ENCODE measurements around the gene PLEKHA3.
A peak's percentile ranks its signal among the peaks of the same experiment; 100 is the strongest.

Gene PLEKHA3

DNA sequence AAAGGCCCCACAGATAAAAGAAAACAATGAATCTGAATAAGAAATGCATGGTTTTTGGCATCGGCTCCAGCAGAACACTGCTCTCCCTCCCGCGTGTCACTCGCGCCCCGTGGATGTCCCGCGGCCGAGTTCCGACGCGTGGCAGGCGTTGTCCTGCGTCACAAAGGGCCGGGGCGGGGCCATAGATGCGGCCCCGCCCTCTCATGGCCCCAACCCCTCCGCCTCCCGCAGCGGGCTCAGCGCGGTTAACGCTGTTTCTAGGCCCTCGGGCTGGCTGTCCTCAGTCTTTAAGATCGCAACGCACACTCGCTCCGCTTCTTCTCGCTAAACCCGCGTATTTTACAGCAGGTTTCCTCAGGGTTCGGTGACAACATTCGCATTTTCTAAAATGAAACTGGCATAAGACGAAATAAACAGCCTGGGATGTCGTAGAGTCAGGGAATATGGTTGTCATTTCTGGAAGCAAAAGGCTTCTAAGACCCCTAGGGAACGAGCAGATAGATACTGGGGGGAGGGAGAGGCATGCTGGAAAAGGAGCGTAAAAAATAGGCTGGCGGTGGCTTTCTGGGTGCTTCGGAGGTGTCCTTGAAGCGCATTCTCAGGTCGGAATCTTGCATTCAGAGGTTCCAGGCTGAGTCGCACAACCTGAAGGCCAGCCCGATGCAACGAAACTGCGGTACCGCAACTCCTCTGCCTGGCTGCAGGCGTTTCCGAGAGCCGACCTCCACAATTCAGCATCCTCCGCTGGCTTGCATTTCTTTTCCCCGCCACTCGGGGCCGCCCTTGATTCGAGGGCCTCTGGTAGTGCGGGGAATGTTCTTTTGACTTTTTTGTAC lies 1.6 kb upstream of the PLEKHA3 start, which contains the start of gene FKBP7:
Gene FKBP7, minus strand, starts transcription at position 162 of the 836 bp plus-strand sequence. Its CDS starts 101 bp downstream, at position 61.
- DNase-seq (ENCODE audit: low spot score) (peak; percentile 75), FAIRE-seq (peak; percentile 55)

DNA sequence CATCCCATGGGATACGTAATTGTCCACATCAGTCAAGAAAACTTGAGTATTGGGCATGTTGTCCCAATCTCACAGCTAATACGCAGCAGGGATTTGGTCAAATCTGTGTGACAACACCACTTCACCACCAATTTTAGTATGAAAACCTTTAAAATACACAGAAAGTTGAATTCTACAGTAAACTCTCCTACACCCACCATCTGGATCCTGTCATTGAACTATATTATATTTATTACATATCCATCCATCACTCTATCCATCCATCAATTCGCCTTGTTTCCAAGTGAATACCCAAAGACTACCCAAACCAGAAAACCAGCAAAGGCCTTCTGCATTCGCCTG lies 1.0 kb upstream of the PLEKHA3 start:
- DNase-seq (ENCODE audit: low spot score) (no peak), FAIRE-seq (no peak)

DNA sequence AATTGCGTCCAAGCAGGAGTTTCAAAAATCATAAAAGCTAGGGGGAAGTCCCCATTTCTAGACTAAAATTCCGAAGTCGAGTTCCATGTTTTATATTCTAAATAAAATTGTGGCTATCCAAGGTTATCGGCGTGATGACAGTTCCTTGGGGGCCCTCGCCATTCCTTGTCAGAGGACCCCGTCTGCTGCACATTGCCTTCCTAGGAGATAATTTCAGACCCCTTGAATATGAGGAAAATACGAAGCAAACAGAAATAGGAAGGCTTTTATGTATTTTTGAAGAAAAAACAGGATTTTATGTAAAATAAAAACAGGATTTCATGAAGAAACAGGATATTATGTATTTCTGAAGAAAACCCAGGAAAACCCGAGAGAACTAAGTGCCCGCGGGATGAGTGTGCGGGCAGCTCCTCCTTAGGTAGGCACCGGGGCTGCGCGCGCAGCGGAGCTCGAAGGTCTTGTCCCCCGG lies 465 bp upstream of the PLEKHA3 start:
- DNase-seq (ENCODE audit: low spot score) (no peak), FAIRE-seq (peak; percentile 52)

DNA sequence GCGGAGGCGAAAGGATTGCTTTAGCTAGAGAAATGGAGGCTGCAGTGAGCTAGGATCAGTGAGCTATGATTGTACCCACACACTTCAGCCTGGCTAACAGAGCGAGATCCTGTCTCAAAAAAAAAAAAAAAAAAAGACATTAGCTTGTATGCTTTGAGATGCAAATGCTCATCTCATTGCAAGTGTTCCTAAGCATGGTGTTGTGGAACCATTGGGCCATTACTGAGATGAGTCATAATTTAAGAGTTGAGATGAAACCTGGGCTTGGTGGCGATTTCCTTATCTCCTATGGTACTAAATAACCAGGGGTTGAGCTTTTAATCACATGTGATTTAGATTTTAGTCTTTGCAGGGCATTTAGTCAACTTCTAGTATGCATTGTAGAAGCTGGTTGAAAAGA lies 2.2 kb downstream of the PLEKHA3 start:
- DNase-seq (ENCODE audit: low spot score) (peak; percentile 60), FAIRE-seq (peak; percentile 74)

DNA sequence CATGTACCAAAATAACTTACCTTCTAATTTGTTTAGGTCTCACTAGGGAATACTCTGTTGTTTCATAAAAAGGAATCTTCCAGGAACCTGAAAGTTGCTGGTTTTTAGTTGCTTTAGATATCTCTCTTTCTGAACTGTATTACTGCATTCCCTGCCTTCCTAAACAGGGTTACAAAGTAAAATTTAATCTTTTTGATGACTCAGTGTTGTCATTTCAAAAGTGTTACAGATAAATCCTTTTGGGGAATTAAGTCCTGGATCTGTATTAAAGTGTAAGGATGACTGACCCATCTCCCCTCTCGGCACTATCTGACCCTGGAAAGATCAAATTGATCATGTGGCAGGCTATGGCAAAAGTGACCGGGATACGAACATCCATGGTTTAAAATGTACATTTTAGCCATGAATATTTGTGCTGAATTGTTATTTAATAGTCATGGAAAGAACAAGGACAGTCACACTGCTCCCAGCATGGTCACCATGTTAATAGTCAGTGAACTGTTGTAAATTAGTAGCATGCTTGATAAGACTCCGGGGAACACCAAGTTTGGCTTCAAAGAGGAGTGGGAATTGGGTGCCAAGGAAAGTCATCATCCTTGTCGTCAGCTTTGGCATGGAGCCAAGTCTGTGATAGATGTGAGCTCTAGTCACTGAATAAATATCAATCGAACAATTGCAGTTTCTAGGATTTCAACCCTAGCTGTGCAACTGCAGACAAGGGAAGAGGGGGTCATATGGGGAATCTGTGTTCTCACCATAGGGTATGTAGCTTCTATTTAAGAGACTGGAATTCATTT lies 4.2 kb downstream of the PLEKHA3 start:
- DNase-seq (ENCODE audit: low spot score) (peak; percentile 41), FAIRE-seq (no peak)

DNA sequence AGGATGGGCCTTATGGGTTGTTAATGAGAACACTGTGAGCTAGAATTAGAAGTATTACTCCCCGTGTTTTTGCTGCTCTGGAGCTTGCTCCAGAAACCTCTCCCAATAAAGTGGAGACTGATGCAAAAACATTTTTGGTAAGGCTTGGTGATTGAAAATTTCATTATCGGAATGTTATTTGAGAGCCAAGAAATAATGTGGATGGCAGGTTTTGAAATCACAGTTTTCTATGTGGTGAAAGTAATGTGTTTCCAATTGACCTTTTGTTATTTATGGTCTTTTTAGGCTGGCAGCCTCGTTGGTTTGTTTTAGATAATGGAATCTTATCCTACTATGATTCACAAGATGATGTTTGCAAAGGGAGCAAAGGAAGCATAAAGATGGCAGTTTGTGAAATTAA lies 5.1 kb downstream of the PLEKHA3 start:
- FAIRE-seq: no peak
- no peak for DNase-seq (ENCODE audit: low spot score)

DNA sequence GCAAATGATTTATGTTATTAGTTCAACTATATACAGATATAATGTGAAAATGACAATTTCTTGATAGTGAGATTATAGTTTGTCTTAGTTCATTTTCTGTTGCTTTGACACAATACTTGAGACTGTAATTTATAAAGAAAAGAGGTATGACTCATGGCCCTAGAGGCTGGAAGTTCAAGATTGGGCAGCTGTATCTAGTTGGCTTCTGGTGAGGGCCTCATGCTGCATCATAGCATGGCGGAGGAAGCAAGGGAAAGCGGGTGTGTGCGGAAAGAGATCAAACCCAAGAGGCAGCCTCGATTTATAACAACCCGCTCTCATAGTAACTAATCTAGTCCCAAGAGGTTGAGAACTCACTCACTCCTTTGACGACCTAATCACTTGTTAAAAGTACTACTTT lies 11.4 kb downstream of the PLEKHA3 start:
- no peak for FAIRE-seq
- DNase-seq (ENCODE audit: low spot score): no peak

DNA sequence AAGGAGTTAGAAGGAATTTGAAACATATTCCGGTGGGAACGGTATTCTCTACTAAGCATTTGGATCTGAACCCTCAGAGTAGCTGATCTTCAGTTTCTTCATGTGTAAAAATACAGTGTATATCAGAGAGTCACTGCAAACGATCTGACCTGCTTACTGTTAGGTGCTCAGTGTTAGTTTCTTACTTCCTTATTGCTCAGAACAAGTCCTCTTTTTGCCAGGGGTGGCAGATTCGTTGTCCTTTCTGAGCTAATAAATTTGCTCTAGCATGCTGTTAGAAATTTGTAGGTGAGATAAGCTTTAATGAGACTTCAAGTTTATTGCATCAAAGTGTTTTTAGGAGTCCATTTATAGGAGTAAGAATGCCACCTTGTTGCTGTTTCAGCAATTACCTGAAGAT lies 15.8 kb downstream of the PLEKHA3 start:
- DNase-seq (ENCODE audit: low spot score): no peak
- FAIRE-seq: no peak

DNA sequence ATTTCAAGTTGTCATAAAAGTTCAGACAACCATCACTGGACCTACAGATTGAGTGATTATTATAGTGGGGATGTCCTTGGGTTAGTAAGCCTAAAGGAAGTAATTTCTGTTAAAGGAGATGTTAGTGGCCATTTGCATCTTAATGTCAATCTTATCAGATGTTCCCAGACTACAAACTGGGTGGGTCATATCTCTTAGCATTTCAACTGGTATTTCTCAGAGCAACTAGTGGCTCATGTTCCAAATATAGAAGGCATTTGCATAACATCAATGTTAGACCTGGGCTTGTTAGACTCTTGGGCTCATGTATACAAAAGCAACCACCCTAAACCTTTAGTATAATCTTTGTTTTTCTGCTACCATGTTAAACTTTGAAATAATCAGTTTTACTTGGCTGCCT lies 17.9 kb downstream of the PLEKHA3 start:
- FAIRE-seq: no peak
- no peak for DNase-seq (ENCODE audit: low spot score)

DNA sequence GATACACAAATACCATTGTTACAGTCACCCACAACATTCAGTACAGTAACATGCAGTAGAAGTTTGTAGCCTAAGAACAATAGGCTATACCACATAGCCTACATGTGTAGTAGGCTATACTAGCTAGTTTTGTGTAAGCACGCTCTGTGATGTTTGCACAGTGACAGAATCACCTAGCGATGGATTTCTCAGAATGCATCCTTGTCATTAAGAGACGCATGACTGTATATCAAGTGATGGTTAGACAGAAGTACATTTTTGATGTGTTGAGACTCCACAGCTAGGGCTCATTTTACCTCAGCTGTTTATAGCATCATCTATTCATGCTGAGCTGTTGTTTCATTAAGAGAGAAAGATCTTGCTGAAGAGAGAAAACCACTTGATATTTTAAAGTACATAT lies 19.4 kb downstream of the PLEKHA3 start:
- DNase-seq (ENCODE audit: low spot score) (no peak), FAIRE-seq (no peak)

DNA sequence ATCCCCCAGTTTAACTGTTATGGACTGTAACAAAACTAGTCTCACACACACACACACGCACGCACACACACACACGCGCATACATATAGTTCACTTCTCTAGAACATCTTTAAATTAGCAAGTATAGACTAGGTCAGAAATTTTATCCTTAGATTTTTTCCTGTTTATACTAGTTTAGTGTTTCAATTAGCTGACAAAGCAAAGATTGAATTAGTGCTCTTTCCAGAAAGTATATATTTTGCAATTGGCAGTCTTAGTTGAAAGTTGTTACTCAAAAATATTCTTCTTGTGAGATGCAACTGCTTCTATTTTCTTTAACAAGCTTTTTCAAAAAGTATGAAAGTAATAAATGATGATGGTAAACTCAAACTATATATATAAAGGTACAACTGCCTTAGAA lies 22.5 kb downstream of the PLEKHA3 start:
- DNase-seq (ENCODE audit: low spot score): no peak
- no peak for FAIRE-seq

DNA sequence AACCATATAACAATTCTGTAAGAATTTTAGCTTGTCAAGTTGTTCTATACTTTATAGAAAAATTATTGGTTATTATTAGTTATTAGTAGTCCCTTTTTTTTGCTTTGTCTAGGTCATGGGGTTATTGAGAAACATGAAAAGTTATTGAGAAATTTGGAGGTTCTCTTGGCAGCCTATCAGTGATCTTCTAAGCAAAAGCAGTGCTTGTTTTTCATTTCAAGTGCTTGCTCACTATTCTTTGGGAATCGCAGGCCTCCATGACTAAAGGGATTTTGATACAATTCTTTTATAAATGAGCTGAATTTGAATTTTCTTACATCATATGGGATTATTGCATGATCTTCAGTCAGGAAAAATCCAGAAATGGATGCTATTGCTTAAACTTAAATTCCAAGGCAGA lies 25.8 kb downstream of the PLEKHA3 start:
- DNase-seq (ENCODE audit: low spot score) (no peak), FAIRE-seq (no peak)

DNA sequence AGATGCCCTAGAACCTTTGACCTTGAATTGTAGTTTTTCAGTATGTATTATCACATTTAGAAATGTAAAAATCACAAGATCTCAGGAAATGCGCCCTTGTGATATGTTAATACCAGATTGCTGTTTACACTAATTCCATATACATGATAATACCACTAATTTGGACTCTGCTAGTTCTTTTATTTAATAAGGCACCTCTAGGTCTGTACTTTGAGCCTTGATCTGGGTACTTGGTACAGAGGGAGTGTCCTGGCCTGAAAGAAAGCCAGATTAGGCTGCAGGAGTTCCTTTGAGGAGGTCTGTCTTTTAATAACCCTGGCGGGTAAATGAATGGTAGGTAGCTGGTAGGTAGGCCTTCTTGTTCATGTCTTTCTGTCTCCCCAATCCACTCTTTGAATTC lies 26.3 kb downstream of the PLEKHA3 start:
- no peak for FAIRE-seq

DNA sequence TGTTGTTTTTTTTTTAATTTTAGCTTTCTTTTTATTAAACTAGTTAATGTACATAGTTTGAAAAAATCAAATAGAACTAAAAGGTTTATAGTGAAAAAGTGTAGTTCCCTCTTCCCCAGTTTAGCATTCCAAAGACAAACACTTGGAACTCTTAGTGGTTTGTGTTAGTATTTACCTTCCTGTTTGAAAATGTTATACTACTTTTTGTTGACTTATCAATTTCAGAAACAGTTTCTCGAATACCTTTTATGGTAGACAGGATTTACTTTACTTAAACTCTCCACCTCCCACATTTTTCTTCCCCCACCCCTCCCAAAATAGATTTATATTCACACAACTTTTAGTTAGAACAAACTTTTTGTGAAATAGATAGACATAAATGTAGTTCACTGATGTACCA lies 26.7 kb downstream of the PLEKHA3 start:
- no peak for DNase-seq (ENCODE audit: low spot score)
- FAIRE-seq: no peak

More for the DNA sequence above, 26.3 kb downstream of the PLEKHA3 start:
- DNase-seq (ENCODE audit: low spot score): no peak

DNA sequence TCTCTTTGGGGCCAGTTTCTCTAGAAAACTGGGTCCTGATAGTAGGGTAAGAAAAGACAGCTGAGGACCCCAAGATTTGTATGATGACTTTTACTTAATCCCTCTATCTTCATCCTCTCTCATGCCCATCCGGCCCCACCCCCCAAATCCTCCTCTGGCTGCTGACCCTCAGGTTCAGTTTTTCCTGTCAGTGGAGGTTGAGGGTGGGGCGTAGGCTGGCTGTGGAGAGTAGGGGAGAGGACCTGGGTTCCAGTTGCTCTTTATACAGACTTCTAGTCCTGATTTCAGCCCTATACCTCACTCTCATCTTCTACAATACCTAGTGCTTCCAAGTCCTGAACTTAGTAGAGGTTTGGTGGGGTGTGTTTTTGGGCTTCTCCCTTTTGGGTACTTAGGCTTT lies 28.4 kb downstream of the PLEKHA3 start:
- FAIRE-seq (no peak), DNase-seq (ENCODE audit: low spot score) (no peak)

DNA sequence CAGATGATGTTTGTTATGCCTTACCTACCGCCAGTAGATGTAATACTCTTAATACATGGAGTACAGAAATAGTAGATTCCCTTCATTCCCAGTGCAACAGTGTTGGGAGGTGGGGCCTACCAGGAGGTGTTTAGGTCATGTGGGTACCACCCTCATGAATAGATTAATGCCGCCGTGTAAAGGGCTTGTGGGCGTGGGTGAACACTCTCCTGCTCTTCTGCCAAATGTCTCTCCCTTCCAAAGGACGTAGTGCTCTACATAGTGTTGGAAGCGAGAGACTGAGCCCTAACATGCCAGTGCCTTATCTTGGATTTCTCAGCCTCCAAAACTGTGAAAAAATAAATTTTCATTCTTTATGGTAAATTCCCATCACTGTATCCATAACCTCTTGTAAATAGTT lies 30.1 kb downstream of the PLEKHA3 start:
- no peak for FAIRE-seq
- DNase-seq (ENCODE audit: low spot score): no peak

DNA sequence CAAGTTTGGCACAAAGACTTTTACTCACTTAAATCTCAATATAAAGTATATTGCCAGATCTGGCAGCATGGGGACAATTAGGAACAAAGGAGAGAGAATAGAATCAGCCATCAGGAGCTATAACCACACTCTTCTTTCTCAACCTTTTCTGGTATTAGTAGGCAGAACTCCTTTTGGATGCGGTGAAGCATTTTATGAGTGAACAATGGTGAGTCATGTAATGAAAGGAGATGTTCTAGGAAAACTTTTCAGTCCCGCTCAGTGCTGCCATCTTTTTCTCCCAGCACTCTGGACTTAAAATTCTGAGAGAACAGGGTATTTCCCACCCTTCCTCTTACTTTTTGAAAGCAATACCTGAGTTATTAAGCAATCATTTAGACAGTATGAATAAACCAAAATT lies 32.2 kb downstream of the PLEKHA3 start:
- FAIRE-seq (peak; percentile 93), DNase-seq (ENCODE audit: low spot score) (peak; percentile 78)

DNA sequence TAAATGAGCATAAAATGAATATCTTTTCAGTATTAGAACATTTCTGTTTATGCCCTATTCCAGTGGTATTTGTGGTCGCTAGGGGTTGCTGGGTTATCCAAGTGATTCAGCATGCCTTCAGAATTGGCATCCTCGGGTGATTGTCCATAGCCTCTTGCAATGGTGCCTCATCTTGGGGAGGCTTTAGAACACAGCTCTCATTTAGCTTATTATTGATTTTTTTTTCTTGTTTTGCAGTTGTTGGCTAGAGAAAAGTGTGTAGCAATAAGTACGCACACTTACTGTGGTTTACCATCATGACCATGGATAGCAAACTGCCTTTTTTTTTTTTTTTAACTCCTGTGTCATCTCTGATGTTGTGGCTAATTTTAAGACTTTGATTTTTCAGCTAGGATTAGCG lies 33.6 kb downstream of the PLEKHA3 start:
- peak; percentile 76 for DNase-seq (ENCODE audit: low spot score)
- peak; percentile 82 for FAIRE-seq

DNA sequence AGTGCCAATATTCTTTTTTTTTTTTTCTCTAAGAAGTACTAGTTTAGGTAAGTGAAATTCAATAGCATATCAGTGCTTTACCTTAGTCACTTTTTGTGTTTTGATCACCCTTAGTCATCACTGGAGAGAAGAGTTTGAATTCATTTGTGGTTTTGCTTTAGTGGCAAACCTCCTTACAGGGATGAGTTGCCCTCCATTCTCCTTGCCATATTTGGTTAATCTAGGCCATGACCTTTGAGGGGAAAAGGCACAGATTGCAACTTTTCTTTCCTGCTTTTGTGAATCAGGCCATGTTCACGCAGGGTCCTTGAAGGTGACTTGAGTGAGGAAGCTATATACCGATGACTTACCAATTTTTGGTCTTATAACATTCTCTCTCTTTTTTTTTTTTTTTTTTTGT lies 34.4 kb downstream of the PLEKHA3 start:
- DNase-seq (ENCODE audit: low spot score): peak; percentile 97
- peak; percentile 99 for FAIRE-seq

DNA sequence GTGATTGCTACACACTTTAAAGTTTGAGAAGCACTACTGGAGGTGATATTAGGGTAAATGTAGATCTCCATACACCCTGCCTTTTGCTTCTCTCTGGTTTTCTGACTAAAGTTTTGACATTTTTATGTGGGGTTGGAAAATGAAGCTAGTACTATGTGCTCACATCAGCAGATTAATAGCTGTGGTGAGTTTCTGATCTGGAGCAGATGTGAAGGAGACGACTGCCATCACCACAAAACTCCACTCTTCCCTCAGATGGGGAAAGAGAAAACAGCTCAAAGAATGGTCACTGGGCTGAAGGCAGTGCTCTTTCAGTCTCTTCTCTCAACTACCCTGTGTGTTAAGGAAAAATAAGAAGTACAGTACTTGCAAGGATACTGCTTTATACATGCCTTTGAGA lies 37.2 kb downstream of the PLEKHA3 start:
- DNase-seq (ENCODE audit: low spot score) (no peak), FAIRE-seq (no peak)

DNA sequence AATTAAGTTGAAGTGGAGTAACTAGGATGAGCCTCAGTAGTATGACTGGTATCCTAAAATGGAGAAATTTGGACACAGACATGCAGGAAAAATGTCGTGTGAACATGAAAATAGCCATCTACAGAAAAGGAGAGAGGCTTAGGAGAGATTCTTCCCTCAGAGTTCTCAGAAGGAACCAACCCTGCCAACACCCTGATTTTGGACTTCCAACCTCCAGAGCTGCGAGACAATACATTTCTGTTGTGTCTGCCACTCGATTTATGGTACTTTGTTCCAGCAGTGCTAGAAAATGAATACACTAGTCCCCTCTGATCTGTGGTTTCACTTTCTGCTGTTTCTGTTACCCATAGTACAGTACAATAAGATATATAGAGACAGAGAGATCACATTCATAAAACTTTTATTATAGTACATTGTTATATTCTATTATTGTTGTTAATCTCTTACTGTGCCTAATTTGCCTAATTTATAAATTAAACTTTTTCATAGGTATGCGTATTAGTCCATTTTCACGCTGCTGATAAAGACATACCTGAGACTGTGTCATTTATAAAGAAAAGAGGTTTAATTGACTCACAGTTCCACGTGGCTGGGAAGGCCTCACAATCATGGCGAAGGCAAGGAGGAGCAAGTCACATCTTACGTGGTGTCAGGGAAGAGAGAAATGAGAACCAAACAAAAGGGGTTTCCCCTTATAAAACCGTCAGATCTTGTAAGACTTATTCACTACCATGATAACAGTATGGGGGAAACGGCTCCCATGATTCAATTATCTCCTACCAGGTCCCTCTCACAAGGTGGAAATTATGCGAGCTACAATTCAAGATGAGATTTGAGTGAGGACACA lies 41.3 kb downstream of the PLEKHA3 start:
- DNase-seq (ENCODE audit: low spot score): no peak
- no peak for FAIRE-seq

Measured in RCC 7860 (cell line).